HCT116 (cell line): Measurements from ENCODE around the gene USP16. TPM values are rescaled to one million over a fixed set of nuclear protein-coding genes. Genes with fewer than 3 reads are reported as not detected.

Experiments
- ATAC-seq: fragments of 200-7000 bp; cut with Tn5 transposase; 2 replicates; pipeline ENCODE4 v1.9.1; 2020; ENCODE audit warnings: mild to moderate bottlenecking, moderate library complexity
- BruUV-seq: library from RNA; stranded (reverse); fragments of 400-500 nt; replicated peaks from 2 replicates; lab custom pipeline; 2021; lab: Mats Ljungman, UMichigan
- CTCF ChIA-PET: fragments of 300-600 bp; sonication (Branson Sonifier 250); formaldehyde crosslinking; loops from one replicate; lab custom pipeline; 2021; ENCODE audit warnings: antibody characterized with exemption; lab: Charles Lee
- POLR2A ChIA-PET: fragments of 300-600, 350-600 bp; sonication (Branson Sonifier 250); formaldehyde crosslinking; loops from one replicate; lab custom pipeline; 2021; ENCODE audit warnings: antibody characterized with exemption; lab: Charles Lee
- RAD21 ChIA-PET, 2 experiments: fragments of 300-600 bp; sonication (Branson Sonifier 250); formaldehyde crosslinking; loops; one replicate each; lab custom pipeline; 2023; ENCODE audit warnings: low total read pairs in 2 of 2; ENCODE audit not compliant: uncharacterized antibody in 2 of 2, unreplicated experiment in 2 of 2, low non-redundant PET in 1 of 2; lab: Charles Lee
- DNase-seq: peaks from one replicate; pipeline ENCODE4 v3.0.0-alpha.2; 2010; ENCODE audit warnings: low read depth, low spot score
- H2AFZ ChIP-seq: fragments of 200-600 bp; shearing (Covaris generic), sonication (generic); 2 replicates; pipeline ENCODE4 v1.6.1; 2017; ENCODE audit warnings: low read depth, mixed run types, mixed read lengths, antibody characterized with exemption, low read length; ENCODE audit not compliant: poor library complexity, severe bottlenecking
- H3K27ac ChIP-seq: 2 replicates; pipeline ENCODE4 v1.5.1; 2012; ENCODE audit warnings: low read depth, low read length
- H3K27me3 ChIP-seq: fragments of 200-600 bp; sonication (generic); 2 replicates; pipeline ENCODE4 v1.6.1; 2016; ENCODE audit warnings: mixed run types, low read length, mixed read lengths; ENCODE audit not compliant: insufficient read depth
- H3K36me3 ChIP-seq, 2 experiments: fragments of 200-500 bp in 1 of 2; fragments of 200-600 bp in 1 of 2; sonication (Bioruptor generic) in 1 of 2; sonication (generic) in 1 of 2; 2 replicates each; pipeline versions ENCODE4 v1.5.1 to v1.6.1; 2014 to 2016; ENCODE audit warnings: low read length in 2 of 2, inconsistent platforms in 1 of 2, mixed read lengths in 1 of 2, mixed run types in 1 of 2; ENCODE audit not compliant: insufficient read depth in 2 of 2, control insufficient read depth in 1 of 2
- H3K4me1 ChIP-seq, 2 experiments: fragments of 200-600 bp in 1 of 2; sonication (generic) in 1 of 2; 2 replicates each; pipeline versions ENCODE4 v1.5.1 to v1.6.1; 2012 to 2017; ENCODE audit warnings: low read length in 2 of 2, inconsistent platforms in 1 of 2, mild to moderate bottlenecking in 1 of 2, mixed read lengths in 1 of 2, mixed run types in 1 of 2, moderate library complexity in 1 of 2; ENCODE audit not compliant: insufficient read depth in 2 of 2, control insufficient read depth in 1 of 2
- H3K4me2 ChIP-seq: fragments of 200-600 bp; sonication (generic); 2 replicates; pipeline ENCODE4 v1.6.1; 2017; ENCODE audit warnings: mixed run types, low read length, mixed read lengths
- H3K4me3 ChIP-seq, 2 experiments: fragments of 200-600 bp in 1 of 2; sonication (generic) in 1 of 2; replicated peaks in 1 of 2; 2 replicates each; pipeline ENCODE4 v1.5.1; 2011 to 2016; ENCODE audit warnings: low read length in 2 of 2, control low read depth in 1 of 2, low read depth in 1 of 2, mild to moderate bottlenecking in 1 of 2, mixed read lengths in 1 of 2, mixed run types in 1 of 2
- H3K79me2 ChIP-seq: fragments of 200-600 bp; sonication (generic); 2 replicates; pipeline ENCODE4 v1.6.1; 2017; ENCODE audit warnings: mild to moderate bottlenecking, mixed run types, low read length, moderate library complexity, mixed read lengths; ENCODE audit not compliant: insufficient read depth
- H3K9ac ChIP-seq: fragments of 200-600 bp; sonication (generic); 2 replicates; pipeline ENCODE4 v1.6.1; 2016; ENCODE audit warnings: low read length, mixed read lengths
- H3K9me2 ChIP-seq: fragments of 200-600 bp; sonication (generic), shearing (Covaris generic); 2 replicates; pipeline ENCODE4 v1.6.1; 2017; ENCODE audit warnings: mixed run types, mild to moderate bottlenecking, moderate library complexity; ENCODE audit not compliant: insufficient read depth
- H3K9me3 ChIP-seq, 2 experiments: fragments of 200-500 bp in 1 of 2; fragments of 200-600 bp in 1 of 2; sonication (Bioruptor generic) in 1 of 2; sonication (generic) in 1 of 2; 2 replicates each; pipeline ENCODE4 v1.6.1; 2014 to 2017; ENCODE audit warnings: low read length in 2 of 2, mixed read lengths in 2 of 2, inconsistent platforms in 1 of 2, low read depth in 1 of 2, mild to moderate bottlenecking in 1 of 2, mixed run types in 1 of 2, moderate library complexity in 1 of 2; ENCODE audit not compliant: control insufficient read depth in 1 of 2, insufficient read depth in 1 of 2
- H4K20me1 ChIP-seq: fragments of 200-600 bp; sonication (generic), shearing (Covaris generic); 2 replicates; pipeline ENCODE4 v1.6.1; 2017; ENCODE audit warnings: mixed run types, mild to moderate bottlenecking, moderate library complexity; ENCODE audit not compliant: insufficient read depth
- EGR1 ChIP-seq: IDR thresholded peaks from 2 replicates; pipeline ENCODE4 v1.6.1; 2012; ENCODE audit warnings: low read depth
- ELF1 ChIP-seq: IDR thresholded peaks from 2 replicates; pipeline ENCODE4 v1.6.1; 2012; ENCODE audit warnings: low read depth, borderline replicate concordance
- EZH2phosphoT487 ChIP-seq: fragments of 200-600 bp; IDR thresholded peaks from 2 replicates; pipeline ENCODE4 v1.6.1; 2018; ENCODE audit warnings: antibody characterized with exemption, borderline replicate concordance
- JUND ChIP-seq: IDR thresholded peaks from 2 replicates; pipeline ENCODE4 v1.6.1; 2012
- POLR2A ChIP-seq: IDR thresholded peaks from 2 replicates; pipeline ENCODE4 v1.7.0; 2011; ENCODE audit warnings: borderline replicate concordance; ENCODE audit not compliant: insufficient read depth, insufficient read length; ENCODE audit errors: extremely low read depth
- TCF7L2 ChIP-seq: IDR thresholded peaks from 2 replicates; pipeline ENCODE4 v1.7.0; 2011; ENCODE audit warnings: borderline replicate concordance, inconsistent platforms; ENCODE audit not compliant: insufficient read depth, insufficient read length; ENCODE audit errors: extremely low read depth
- ZFX ChIP-seq: fragments of 450-650 bp; IDR thresholded peaks from 2 replicates; pipeline ENCODE4 v1.6.1; 2017
- ZNF274 ChIP-seq: fragments of 200-500 bp; sonication (Bioruptor generic); IDR thresholded peaks from 2 replicates; pipeline ENCODE4 v1.6.1; 2014; ENCODE audit warnings: mild to moderate bottlenecking, low read depth, low read length, inconsistent platforms
- intact Hi-C: fragments of 100-400 bp; cut with micrococcal nuclease; formaldehyde crosslinking; loops from 2 replicates; pipeline ENCODE4 v1.10.0; 2022
- total RNA-seq: library from RNA; stranded (reverse); gene quantifications from one replicate; pipeline ENCODE4 v1.2.1, GENCODE V29; 2021; ENCODE audit not compliant: unreplicated experiment

USP16 gene
- total RNA-seq, 1 experiment from 2014 or later: 35.9 TPM

GRCh38 chr21:29005696-29006095 is 18.8 kb upstream of the USP16 start:
- TF ChIP-seq EGR1: no peak
- TF ChIP-seq TCF7L2: no peak
- no peak for TF ChIP-seq ZNF274
- no peak for TF ChIP-seq EZH2phosphoT487
- TF ChIP-seq, all 23 proteins: peak for 0
- peaks cover 0 to 24% of the 10 kb centered on the region in 2 experiments; a peak in 2 of 4 replicates for H3K4me1 ChIP-seq
- ChIA-PET RAD21 (no interaction called here), POLR2A (interaction anchor here (1.2 to 1.4 kb wide), 4 partner anchors 13 to 68 kb away, joined by 3 to 8 read pairs (median 4); partner anchors contain the start of genes CCT8, RWDD2B and USP16), CTCF (no interaction called here)
- peaks cover 4% of the 10 kb centered on the region in 2 experiments; a peak in 2 of 4 replicates for H3K36me3 ChIP-seq
- intact Hi-C loops: no loop called here
- H3K79me2 ChIP-seq: no peaks in the 10 kb centered on the region
- no peak overlapping the region for H3K27ac ChIP-seq
- H3K9me3 ChIP-seq: no peaks in the 10 kb centered on the region
- ATAC-seq (no peak), DNase-seq (no peak)
- H2AFZ ChIP-seq: no peak overlapping the region
- H4K20me1 ChIP-seq: no peaks in the 10 kb centered on the region
- BruUV-seq: no TSS peak
- no peak overlapping the region for H3K4me3 ChIP-seq
- no peaks in the 10 kb centered on the region for H3K9me2 ChIP-seq
- no peaks in the 10 kb centered on the region for H3K27me3 ChIP-seq
- H3K4me2 ChIP-seq: no peak overlapping the region
- no peak overlapping the region for H3K9ac ChIP-seq

DNA sequence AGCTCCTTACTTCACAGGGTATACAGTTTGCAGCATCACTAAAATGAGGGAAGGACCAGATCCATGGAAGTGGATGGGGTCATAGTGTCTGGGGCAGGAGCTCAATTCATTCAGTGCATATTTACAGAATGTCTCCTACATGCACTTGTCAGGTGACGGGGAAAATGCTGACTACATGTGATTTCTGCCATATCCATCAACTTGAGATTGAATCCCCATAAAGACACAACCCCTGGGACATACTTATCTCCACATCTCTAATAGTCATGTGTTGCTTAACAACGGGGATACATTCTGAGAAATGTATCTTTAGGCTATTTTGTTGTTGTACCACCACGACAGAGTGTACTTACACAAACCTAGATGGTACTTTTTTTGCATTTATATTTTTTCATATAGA is 17.3 kb upstream of the USP16 start:
- DNase-seq (no peak), ATAC-seq (no peak)
- BruUV-seq: no TSS peak
- Histone ChIP-seq H3K9me2 (no peaks in the 10 kb centered on the region), H3K27ac (no peak overlapping the region), H3K27me3 (no peaks in the 10 kb centered on the region), H2AFZ (no peak overlapping the region), H3K36me3 (peaks cover 4% of the 10 kb centered on the region in 2 experiments; a peak in 2 of 4 replicates), H3K4me1 (peaks cover 0 to 23% of the 10 kb centered on the region in 2 experiments; a peak in 2 of 4 replicates), H3K4me2 (no peak overlapping the region), H3K9me3 (no peaks in the 10 kb centered on the region), H3K79me2 (no peaks in the 10 kb centered on the region), H4K20me1 (no peaks in the 10 kb centered on the region), H3K4me3 (no peak overlapping the region), H3K9ac (no peak overlapping the region)
- CTCF ChIA-PET: no interaction called here
- intact Hi-C loops: no loop called here
- POLR2A ChIA-PET: no interaction called here
- no peak for TF ChIP-seq EGR1
- TF ChIP-seq POLR2A: no peak
- no peak for TF ChIP-seq ELF1
- no peak for TF ChIP-seq ZFX
- TF ChIP-seq JUND: no peak
- RAD21 ChIA-PET: no interaction called here
